Peyer's patch (tissue), 4 donors: ENCODE results near the gene ANKHD1.

Experiments used
- CTCF ChIP-seq, 6 experiments: fragments of 450-650 bp in 4 of 6; fragments of 200-600 bp in 2 of 6; sonication (generic) in 1 of 6; IDR thresholded peaks; one replicate each; pipeline ENCODE4 v1.5.1; 2017 to 2019; ENCODE audit warnings: antibody characterized with exemption in 6 of 6, mild to moderate bottlenecking in 3 of 6, moderate library complexity in 1 of 6
- POLR2A ChIP-seq, 2 donors: fragments of 450-650 bp; IDR thresholded peaks; one replicate each; pipeline ENCODE4 v1.5.1; 2017; ENCODE audit warnings: antibody characterized with exemption in 2 of 2, mild to moderate bottlenecking in 2 of 2, moderate library complexity in 2 of 2

DNA sequence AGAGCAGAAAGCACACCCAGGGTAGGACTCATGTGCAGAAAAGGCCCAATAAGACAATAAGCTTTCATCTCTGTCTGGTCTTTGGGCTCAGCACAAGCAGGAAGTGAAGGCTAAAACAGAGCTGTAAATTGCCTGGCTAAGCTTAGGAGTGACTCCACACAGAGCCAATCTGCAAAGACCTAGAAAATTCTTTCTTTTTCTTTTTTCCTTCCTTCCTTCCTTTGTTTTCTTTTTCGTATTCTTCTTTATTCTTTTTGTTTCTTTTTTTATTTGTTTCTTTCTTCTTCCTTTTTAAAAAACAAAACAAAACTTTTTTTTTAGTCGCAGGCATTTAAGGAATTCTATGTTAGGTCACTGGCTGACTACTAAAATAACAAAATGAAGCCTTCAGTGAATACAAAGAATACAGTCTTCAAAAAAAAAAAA, 175.2 kb downstream of the ANKHD1 start:
- TF ChIP-seq CTCF (IDR thresholded peaks at IDR 0.05), result no peak
- no peak for TF ChIP-seq POLR2A (IDR thresholded peaks at IDR 0.05)
